Caco-2 (cell line): ENCODE data around the gene ZEB2. TPM values are rescaled to one million over a fixed set of nuclear protein-coding genes. Genes with fewer than 3 reads are reported as not detected.

Experiments used
- BruUV-seq: library from RNA; stranded (reverse); fragments of 400-500 nt; replicated peaks from 2 replicates; lab custom pipeline; 2021; lab: Mats Ljungman, UMichigan
- CTCF ChIA-PET: fragments of 300-600 bp; sonication (Branson Sonifier 250); formaldehyde crosslinking; loops from one replicate; lab custom pipeline; 2022; ENCODE audit warnings: antibody characterized with exemption; lab: Charles Lee
- POLR2A ChIA-PET: fragments of 300-600 bp; sonication (Branson Sonifier 250); formaldehyde crosslinking; loops from one replicate; lab custom pipeline; 2022; ENCODE audit warnings: antibody characterized with exemption; lab: Charles Lee
- DNase-seq, 2 experiments: peaks; one replicate each; pipeline versions ENCODE4 v3.0.0 to v3.0.0-alpha.2; 2020 to 2022
- H3K27me3 ChIP-seq: replicated peaks from 2 replicates; pipeline ENCODE4 v1.6.0; 2011; ENCODE audit warnings: low read length; ENCODE audit not compliant: control insufficient read depth, insufficient read depth
- H3K36me3 ChIP-seq: 2 replicates; pipeline ENCODE4 v1.5.1; 2011; ENCODE audit warnings: low read length; ENCODE audit not compliant: control insufficient read depth, insufficient read depth
- H3K4me1 ChIP-seq: fragments of 250-450 bp; sonication (Bioruptor Pico); 2 replicates; pipeline ENCODE4 v1.5.1; 2020; ENCODE audit warnings: mild to moderate bottlenecking
- H3K4me3 ChIP-seq: 2 replicates; pipeline ENCODE4 v1.5.1; 2011; ENCODE audit warnings: low read depth, mild to moderate bottlenecking, control low read depth, low read length
- H3K9me3 ChIP-seq: fragments of 250-450 bp; sonication (Bioruptor Pico); 2 replicates; pipeline ENCODE4 v1.5.1; 2020; ENCODE audit warnings: mild to moderate bottlenecking, moderate library complexity
- H3K27ac Mint-ChIP-seq: one replicate; pipeline ENCODE4 v1.8.0; 2022; ENCODE audit warnings: mixed read lengths; ENCODE audit not compliant: unreplicated experiment
- H3K27me3 Mint-ChIP-seq: one replicate; pipeline ENCODE4 v1.8.0; 2022; ENCODE audit warnings: mixed read lengths; ENCODE audit not compliant: insufficient read depth, unreplicated experiment
- H3K36me3 Mint-ChIP-seq: one replicate; pipeline ENCODE4 v1.8.0; 2022; ENCODE audit warnings: mild to moderate bottlenecking, mixed read lengths; ENCODE audit not compliant: insufficient read depth, unreplicated experiment
- H3K4me1 Mint-ChIP-seq: one replicate; pipeline ENCODE4 v1.8.0; 2022; ENCODE audit warnings: low read depth, mixed read lengths; ENCODE audit not compliant: unreplicated experiment
- H3K4me3 Mint-ChIP-seq: one replicate; pipeline ENCODE4 v1.8.0; 2022; ENCODE audit warnings: mild to moderate bottlenecking, moderate library complexity, mixed read lengths; ENCODE audit not compliant: unreplicated experiment
- H3K9me3 Mint-ChIP-seq: one replicate; pipeline ENCODE4 v1.8.0; 2022; ENCODE audit warnings: mixed read lengths; ENCODE audit not compliant: unreplicated experiment
- CTCF ChIP-seq, 2 experiments: fragments of 200-600 bp in 1 of 2; IDR thresholded peaks; 1 replicate in 1 of 2; 2 replicates in 1 of 2; pipeline versions ENCODE4 v1.5.1 to v1.8.0; 2011 to 2022; ENCODE audit warnings: antibody characterized with exemption in 1 of 2, control low read depth in 1 of 2, inconsistent platforms in 1 of 2, low read depth in 1 of 2, low read length in 1 of 2, mild to moderate bottlenecking in 1 of 2, moderate library complexity in 1 of 2; ENCODE audit not compliant: insufficient read depth in 1 of 2, severe bottlenecking in 1 of 2, unreplicated experiment in 1 of 2
- intact Hi-C: fragments of 100-400 bp; cut with micrococcal nuclease; formaldehyde crosslinking; loops from one replicate; pipeline ENCODE4 v1.10.0; 2022; ENCODE audit not compliant: unreplicated experiment
- total RNA-seq: library from RNA; stranded (reverse); gene quantifications from 2 replicates; pipeline ENCODE4 v1.2.3, GENCODE V29; 2022

ZEB2 gene
- total RNA-seq, 1 experiment from 2014 or later: not detected

GRCh38 chr2:144520756-144521487 is 1.0 kb upstream of the ZEB2 start:
- Mint-ChIP-seq H3K27ac (no peak overlapping the region), H3K27me3 (peaks cover 21% of the 10 kb centered on the region), H3K4me3 (no peak overlapping the region), H3K36me3 (no peaks in the 10 kb centered on the region), H3K4me1 (no peaks in the 10 kb centered on the region), H3K9me3 (no peaks in the 10 kb centered on the region)
- intact Hi-C loops: no loop called here
- ChIA-PET CTCF (no interaction called here), POLR2A (no interaction called here)
- BruUV-seq: no TSS peak
- DNase-seq: no peak
- Histone ChIP-seq H3K27me3 (no peaks in the 10 kb centered on the region; the same call in 1 of the 2 replicates), H3K9me3 (no peaks in the 10 kb centered on the region), H3K4me3 (no peak overlapping the region), H3K36me3 (no peaks in the 10 kb centered on the region), H3K4me1 (no peaks in the 10 kb centered on the region)
- TF ChIP-seq CTCF (IDR thresholded peaks at IDR 0.05; ENCODE audit: insufficient read depth in 1 of 2, low read depth in 1 of 2, low read length in 1 of 2, severe bottlenecking in 1 of 2, unreplicated experiment in 1 of 2): no peak

GRCh38 chr2:144519597-144519933 is 354 bp downstream of the ZEB2 start:
- Mint-ChIP-seq H3K27me3 (peaks cover 25% of the 10 kb centered on the region), H3K9me3 (no peaks in the 10 kb centered on the region), H3K27ac (no peak overlapping the region), H3K4me3 (no peak overlapping the region), H3K4me1 (no peaks in the 10 kb centered on the region), H3K36me3 (no peaks in the 10 kb centered on the region)
- ChIA-PET CTCF (no interaction called here), POLR2A (no interaction called here)
- H3K27me3 ChIP-seq: no peaks in the 10 kb centered on the region; the same call in 1 of the 2 replicates
- no peaks in the 10 kb centered on the region for H3K4me1 ChIP-seq
- H3K4me3 ChIP-seq: no peak overlapping the region
- H3K36me3 ChIP-seq: no peaks in the 10 kb centered on the region
- intact Hi-C loops: no loop called here
- BruUV-seq: no TSS peak
- no peaks in the 10 kb centered on the region for H3K9me3 ChIP-seq
- no peak for DNase-seq
- no peak for TF ChIP-seq CTCF (IDR thresholded peaks at IDR 0.05; ENCODE audit: insufficient read depth in 1 of 2, low read depth in 1 of 2, low read length in 1 of 2, severe bottlenecking in 1 of 2, unreplicated experiment in 1 of 2)

GRCh38 chr2:144518748-144519596 is 947 bp downstream of the ZEB2 start:
- Mint-ChIP-seq H3K9me3 (no peaks in the 10 kb centered on the region), H3K4me3 (no peak overlapping the region), H3K4me1 (no peaks in the 10 kb centered on the region), H3K27me3 (peaks cover 28% of the 10 kb centered on the region), H3K27ac (no peak overlapping the region), H3K36me3 (no peaks in the 10 kb centered on the region)
- H3K4me1 ChIP-seq: no peaks in the 10 kb centered on the region
- no peak for DNase-seq
- BruUV-seq: no TSS peak
- no peaks in the 10 kb centered on the region for H3K36me3 ChIP-seq
- H3K9me3 ChIP-seq: no peaks in the 10 kb centered on the region
- intact Hi-C loops: no loop called here
- ChIA-PET CTCF (no interaction called here), POLR2A (no interaction called here)
- no peak for TF ChIP-seq CTCF (IDR thresholded peaks at IDR 0.05; ENCODE audit: insufficient read depth in 1 of 2, low read depth in 1 of 2, low read length in 1 of 2, severe bottlenecking in 1 of 2, unreplicated experiment in 1 of 2)
- H3K27me3 ChIP-seq: no peaks in the 10 kb centered on the region; the same call in 1 of the 2 replicates
- no peak overlapping the region for H3K4me3 ChIP-seq
